ENCODE results near the gene CST4. TPM values are rescaled to one million over a fixed set of nuclear protein-coding genes. Genes with fewer than 3 reads are reported as not detected.
"Not testable (repeated sequence)": the region's sequence is repeated elsewhere in the genome, so short reads cannot be mapped to it uniquely, and the experiment has no call there.

The CST4 gene
- total RNA-seq, 1 experiment from 2014 or later: not detected

GRCh38 chr20:23661002-23661429 lies 27.8 kb downstream of the CST4 start:
- DNase-seq (ENCODE audit: low spot score): no peak

GRCh38 chr20:23659989-23660837 lies 28.6 kb downstream of the CST4 start:
- peak; percentile 39 for DNase-seq (ENCODE audit: low spot score)

GRCh38 chr20:23659610-23659988 lies 29.2 kb downstream of the CST4 start:
- not testable (repeated sequence) for DNase-seq (ENCODE audit: low spot score)

- DNase-seq (ENCODE audit: low spot score): no peak
These were observed 29.7 kb downstream of the CST4 start for GRCh38 chr20:23658989-23659609.

GRCh38 chr20:23658336-23658735 lies 30.5 kb downstream of the CST4 start:
- no peak for DNase-seq (ENCODE audit: low spot score)

GRCh38 chr20:23657202-23657601 lies 31.6 kb downstream of the CST4 start:
- no peak for DNase-seq (ENCODE audit: low spot score)

GRCh38 chr20:23656372-23656771 lies 32.5 kb downstream of the CST4 start:
- no peak for DNase-seq (ENCODE audit: low spot score)

- no peak for DNase-seq (ENCODE audit: low spot score)
These were observed 33.2 kb downstream of the CST4 start for GRCh38 chr20:23655491-23656211.

- DNase-seq (ENCODE audit: low spot score): no peak
These were observed 34.1 kb downstream of the CST4 start for GRCh38 chr20:23654717-23655116.

- DNase-seq (ENCODE audit: low spot score): no peak
These were observed 34.8 kb downstream of the CST4 start for GRCh38 chr20:23654000-23654399.

GRCh38 chr20:23653400-23653938 lies 35.4 kb downstream of the CST4 start:
- no peak for DNase-seq (ENCODE audit: low spot score)

GRCh38 chr20:23652926-23653325 lies 35.9 kb downstream of the CST4 start:
- no peak for DNase-seq (ENCODE audit: low spot score)

- DNase-seq (ENCODE audit: low spot score): no peak
These were observed 36.5 kb downstream of the CST4 start for GRCh38 chr20:23652371-23652770.

- no peak for DNase-seq (ENCODE audit: low spot score)
These were observed 37.7 kb downstream of the CST4 start for GRCh38 chr20:23651117-23651516.

- DNase-seq (ENCODE audit: low spot score): no peak
These were observed 38.9 kb downstream of the CST4 start for GRCh38 chr20:23649830-23650417.

- no peak for DNase-seq (ENCODE audit: low spot score)
These were observed 39.6 kb downstream of the CST4 start for GRCh38 chr20:23649242-23649641.

- no peak for DNase-seq (ENCODE audit: low spot score)
These were observed 41.5 kb downstream of the CST4 start for GRCh38 chr20:23647346-23647745.

GRCh38 chr20:23646106-23646873 lies 42.5 kb downstream of the CST4 start:
- no peak for DNase-seq (ENCODE audit: low spot score)

- no peak for DNase-seq (ENCODE audit: low spot score)
These were observed 43.3 kb downstream of the CST4 start for GRCh38 chr20:23645575-23645974.

- no peak for DNase-seq (ENCODE audit: low spot score)
These were observed 44.7 kb downstream of the CST4 start for GRCh38 chr20:23644164-23644563.

- DNase-seq (ENCODE audit: low spot score): no peak
These were observed 45.2 kb downstream of the CST4 start for GRCh38 chr20:23643659-23644058.
